ENCODE results near the gene AK5.

AK5 gene

GRCh38 chr1:77579547-77579946 lies 297.7 kb downstream of the AK5 start:
- peak; percentile 14 for TF ChIP-seq CTCF (IDR thresholded peaks at IDR 0.05; ENCODE audit: low read depth, low read length)
- no peak overlapping the region for H3K4me3 ChIP-seq (replicated peaks in 1 of 2; ENCODE audit: low read depth in 2 of 2, low read length in 2 of 2)
- DNase-seq (ENCODE audit: low read depth in 2 of 2) = no peak

DNA sequence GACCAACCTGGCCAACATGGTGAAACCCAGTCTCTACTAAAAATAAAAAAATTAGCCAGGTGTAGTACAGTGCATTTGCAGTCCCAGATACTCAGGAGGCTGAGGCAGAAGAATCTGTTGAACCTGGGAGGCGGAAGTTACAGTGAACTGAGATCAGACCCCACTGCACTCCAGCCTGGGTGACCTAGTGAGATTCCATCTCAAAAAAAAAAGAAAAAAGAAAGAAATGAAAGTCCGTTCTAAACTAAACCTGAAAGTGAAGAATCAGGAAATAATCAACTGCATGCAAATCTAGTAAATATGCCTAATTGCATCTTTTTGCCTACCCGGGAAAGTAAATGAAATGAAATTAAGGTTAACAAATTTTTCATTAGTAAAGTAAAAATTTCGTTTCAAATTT lies 301.1 kb downstream of the AK5 start:
- DNase-seq (ENCODE audit: low read depth in 2 of 2) = no peak
- no peak for TF ChIP-seq CTCF (IDR thresholded peaks at IDR 0.05; ENCODE audit: low read depth, low read length)
- no peak overlapping the region for H3K4me3 ChIP-seq (replicated peaks in 1 of 2; ENCODE audit: low read depth in 2 of 2, low read length in 2 of 2)

- H3K4me3 ChIP-seq (replicated peaks in 1 of 2; ENCODE audit: low read depth in 2 of 2, low read length in 2 of 2) = no peak overlapping the region
- DNase-seq (ENCODE audit: low read depth in 2 of 2) = no peak
- TF ChIP-seq CTCF (IDR thresholded peaks at IDR 0.05; ENCODE audit: low read depth, low read length) = no peak
Observed at GRCh38 chr1:77583483-77583882, 301.7 kb downstream of the AK5 start.

GRCh38 chr1:77584884-77585283 lies 303.1 kb downstream of the AK5 start:
- no peak for TF ChIP-seq CTCF (IDR thresholded peaks at IDR 0.05; ENCODE audit: low read depth, low read length)
- H3K4me3 ChIP-seq (replicated peaks in 1 of 2; ENCODE audit: low read depth in 2 of 2, low read length in 2 of 2) = no peak overlapping the region
- no peak for DNase-seq (ENCODE audit: low read depth in 2 of 2)

DNA sequence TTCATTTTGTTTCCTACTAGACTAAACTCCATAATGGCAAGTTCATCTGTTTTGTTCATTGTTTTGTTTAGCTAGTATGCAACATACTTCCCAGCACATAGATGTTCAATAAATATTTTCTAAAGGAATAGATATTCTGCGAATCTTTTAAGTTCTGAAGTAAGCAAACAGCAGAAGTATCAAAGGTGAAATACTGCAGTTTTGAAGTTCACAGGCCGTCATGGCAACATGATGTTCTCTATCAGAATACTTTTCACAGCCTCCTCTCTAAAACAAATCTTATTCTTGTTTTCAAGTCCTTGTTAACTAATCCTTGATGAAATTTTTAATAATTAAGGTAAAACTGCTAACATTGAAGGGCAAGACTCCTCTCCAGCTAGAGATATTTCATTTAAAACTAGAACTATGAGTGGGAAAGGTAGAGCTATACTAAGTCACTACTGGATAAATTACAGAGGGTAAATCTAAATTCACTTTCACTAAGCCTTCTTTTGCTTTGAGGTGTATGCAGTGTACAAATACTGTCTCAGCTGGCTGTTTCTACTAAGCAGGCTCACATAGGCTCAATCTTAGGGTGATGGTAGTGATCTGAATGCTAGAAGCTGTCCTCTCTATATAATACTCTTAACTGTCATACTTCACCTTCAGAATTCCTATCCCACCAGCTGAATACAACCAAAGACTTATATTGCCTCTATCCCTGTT lies 303.9 kb downstream of the AK5 start:
- DNase-seq (ENCODE audit: low read depth in 2 of 2) = no peak
- TF ChIP-seq CTCF (IDR thresholded peaks at IDR 0.05; ENCODE audit: low read depth, low read length) = no peak
- H3K4me3 ChIP-seq (replicated peaks in 1 of 2; ENCODE audit: low read depth in 2 of 2, low read length in 2 of 2) = no peak overlapping the region

DNA sequence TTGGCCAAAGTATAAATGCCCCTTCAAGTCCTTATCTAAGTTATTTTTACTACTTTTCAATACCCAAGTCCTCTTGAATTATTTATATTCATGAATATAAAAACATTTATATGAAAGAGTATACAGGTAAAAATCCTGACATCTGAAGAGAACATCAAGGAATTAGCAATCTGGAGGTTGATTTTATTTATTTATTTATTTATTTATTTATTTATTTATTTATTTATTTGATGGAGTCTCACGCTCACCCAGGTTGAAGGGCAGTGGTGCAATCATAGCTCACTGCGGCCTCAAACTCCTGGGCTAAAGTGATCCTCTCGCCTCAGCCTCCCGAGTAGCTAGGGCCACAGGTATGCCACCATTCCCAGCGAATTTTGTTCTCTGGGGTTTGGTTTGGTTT lies 307.4 kb downstream of the AK5 start:
- no peak for TF ChIP-seq CTCF (IDR thresholded peaks at IDR 0.05; ENCODE audit: low read depth, low read length)
- no peak overlapping the region for H3K4me3 ChIP-seq (replicated peaks in 1 of 2; ENCODE audit: low read depth in 2 of 2, low read length in 2 of 2)
- DNase-seq (ENCODE audit: low read depth in 2 of 2) = no peak

GRCh38 chr1:77590651-77591050 lies 308.8 kb downstream of the AK5 start:
- no peak overlapping the region for H3K4me3 ChIP-seq (replicated peaks in 1 of 2; ENCODE audit: low read depth in 2 of 2, low read length in 2 of 2)
- DNase-seq (ENCODE audit: low read depth in 2 of 2) = peak in 1 of 2 donors; percentile 41
- no peak for TF ChIP-seq CTCF (IDR thresholded peaks at IDR 0.05; ENCODE audit: low read depth, low read length)
